Measurements from ENCODE around the gene CHML.

- TF ChIP-seq POLR2A (IDR thresholded peaks at IDR 0.05) (no peak), CTCF (IDR thresholded peaks at IDR 0.05 in 8 of 11, conservative IDR thresholded peaks at IDR 0.05 in 3 of 11) (no peak), POLR2AphosphoS5 (IDR thresholded peaks at IDR 0.05) (no peak)
Measured at GRCh38 chr1:241614572-241614971, 25.6 kb downstream of the CHML start.
